Uterus (tissue), 4 donors: Measurements from ENCODE around the gene ENPEP. TPM values are rescaled to one million over a fixed set of nuclear protein-coding genes. Genes with fewer than 3 reads are reported as not detected.

ENCODE experiments used
- DNase-seq, 2 donors: peaks; one replicate each; pipeline ENCODE4 v3.0.0-alpha.2; 2019 to 2020
- H3K27ac ChIP-seq, 2 donors: fragments of 200-600 bp; sonication (generic); 1 replicate in 1 of 2; 2 replicates in 1 of 2; pipeline ENCODE4 v1.5.1; 2016 to 2018
- H3K27me3 ChIP-seq, 2 donors: fragments of 200-600 bp; sonication (generic); one replicate each; pipeline ENCODE4 v1.5.1; 2018 to 2019; ENCODE audit warnings: control low read depth in 1 of 2
- H3K36me3 ChIP-seq, 2 donors: fragments of 200-600 bp; sonication (generic); one replicate each; pipeline ENCODE4 v1.5.1; 2019; ENCODE audit warnings: control low read depth in 1 of 2
- H3K4me1 ChIP-seq, 2 donors: fragments of 200-600 bp; sonication (generic); one replicate each; pipeline ENCODE4 v1.5.1; 2018 to 2019; ENCODE audit warnings: control low read depth in 1 of 2
- H3K4me3 ChIP-seq, 2 donors: fragments of 200-600 bp; sonication (generic); 1 replicate in 1 of 2; 2 replicates in 1 of 2; pipeline ENCODE4 v1.5.1; 2018 to 2019; ENCODE audit warnings: mild to moderate bottlenecking in 1 of 2
- H3K9me3 ChIP-seq, 2 donors: fragments of 200-600 bp; sonication (generic); one replicate each; pipeline ENCODE4 v1.5.1; 2019; ENCODE audit warnings: control low read depth in 1 of 2
- POLR2A ChIP-seq, 2 donors: fragments of 450-650 bp; IDR thresholded peaks; one replicate each; pipeline ENCODE4 v1.6.1; 2016; ENCODE audit warnings: antibody characterized with exemption in 2 of 2, mild to moderate bottlenecking in 1 of 2, moderate library complexity in 1 of 2
- intact Hi-C: fragments of 100-400 bp; cut with DNase I; formaldehyde crosslinking; loops from one replicate; pipeline ENCODE4 v1.15.1; 2023; ENCODE audit warnings: low total_unique reads
- small RNA-seq: library from RNA; depleted of rRNA; stranded (forward); fragments of <200 nt; gene quantifications from one replicate; pipeline ENCODE3, GENCODE V24; 2016
- total RNA-seq, 4 donors: library from RNA; depleted of rRNA in 3 of 4; stranded (reverse); fragments of >200 nt in 3 of 4; gene quantifications; one replicate each; pipeline versions ENCODE4 v1.1.0 to v1.2.4, GENCODE V29; 2014 to 2023
- TF ChIP-seq, protein P1 (sequence below), 4 experiments: fragments of 200-600 bp in 2 of 4; fragments of 450-650 bp in 2 of 4; sonication (generic) in 2 of 4; IDR thresholded peaks; one replicate each; pipeline ENCODE4 v1.5.1; 2016 to 2019; ENCODE audit warnings: antibody characterized with exemption in 4 of 4, mild to moderate bottlenecking in 2 of 4, moderate library complexity in 1 of 4
- donor health status: DM: yes; HTN: yes; CAD: no.

The ENPEP gene
- total RNA-seq, 4 donors from 2014 or later: 5.9 to 43.3 (median 14.1) TPM

DNA sequence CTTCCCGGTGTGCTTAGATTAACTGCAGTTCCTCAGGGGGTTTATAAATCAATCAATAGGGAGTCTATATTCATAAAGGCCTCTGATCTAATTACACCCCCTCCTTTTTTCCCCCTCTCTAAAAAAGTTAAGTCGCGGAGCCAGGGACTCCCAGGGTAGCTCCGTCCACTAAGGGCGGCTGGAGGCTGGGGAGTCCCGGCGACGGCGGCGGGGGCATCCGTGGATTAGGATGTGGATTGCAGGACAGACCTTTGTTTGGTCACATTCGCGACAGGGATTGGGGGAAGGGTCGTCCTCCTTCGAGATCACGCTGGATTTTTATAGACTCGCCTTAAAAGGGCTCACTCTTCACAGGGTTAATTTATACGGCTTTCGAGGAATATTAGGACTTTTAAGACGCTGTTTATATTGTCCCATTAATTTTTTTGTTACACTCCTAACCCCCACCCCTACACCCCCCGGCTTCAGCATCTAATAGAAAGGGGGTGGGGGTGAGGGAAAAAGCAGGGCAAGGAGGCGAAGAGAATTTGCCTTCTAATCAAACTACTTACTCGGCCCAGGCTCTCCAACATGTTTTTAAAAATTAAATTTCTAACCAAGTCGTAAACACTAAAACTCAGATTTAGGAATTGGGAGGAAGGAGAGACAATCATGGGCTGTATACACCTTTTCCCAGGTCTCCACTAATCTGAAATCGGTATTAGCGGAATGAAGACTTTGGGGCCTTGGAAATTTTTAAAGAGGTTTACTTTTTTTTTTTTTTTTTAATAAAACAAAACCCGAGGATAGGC lies 138.4 kb downstream of the ENPEP start:
- Histone ChIP-seq H3K4me3 (no peak overlapping the region), H3K27ac (no peak overlapping the region), H3K36me3 (no peaks in the 10 kb centered on the region), H3K4me1 (no peaks in the 10 kb centered on the region), H3K27me3 (peaks cover 22 to 92% of the 10 kb centered on the region in 2 donors), H3K9me3 (no peaks in the 10 kb centered on the region)
- no peak for DNase-seq
- intact Hi-C loops: no loop called here
- TF ChIP-seq, protein P1, sequence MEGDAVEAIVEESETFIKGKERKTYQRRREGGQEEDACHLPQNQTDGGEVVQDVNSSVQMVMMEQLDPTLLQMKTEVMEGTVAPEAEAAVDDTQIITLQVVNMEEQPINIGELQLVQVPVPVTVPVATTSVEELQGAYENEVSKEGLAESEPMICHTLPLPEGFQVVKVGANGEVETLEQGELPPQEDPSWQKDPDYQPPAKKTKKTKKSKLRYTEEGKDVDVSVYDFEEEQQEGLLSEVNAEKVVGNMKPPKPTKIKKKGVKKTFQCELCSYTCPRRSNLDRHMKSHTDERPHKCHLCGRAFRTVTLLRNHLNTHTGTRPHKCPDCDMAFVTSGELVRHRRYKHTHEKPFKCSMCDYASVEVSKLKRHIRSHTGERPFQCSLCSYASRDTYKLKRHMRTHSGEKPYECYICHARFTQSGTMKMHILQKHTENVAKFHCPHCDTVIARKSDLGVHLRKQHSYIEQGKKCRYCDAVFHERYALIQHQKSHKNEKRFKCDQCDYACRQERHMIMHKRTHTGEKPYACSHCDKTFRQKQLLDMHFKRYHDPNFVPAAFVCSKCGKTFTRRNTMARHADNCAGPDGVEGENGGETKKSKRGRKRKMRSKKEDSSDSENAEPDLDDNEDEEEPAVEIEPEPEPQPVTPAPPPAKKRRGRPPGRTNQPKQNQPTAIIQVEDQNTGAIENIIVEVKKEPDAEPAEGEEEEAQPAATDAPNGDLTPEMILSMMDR (IDR thresholded peaks at IDR 0.05): no peak
- no peak for TF ChIP-seq POLR2A (IDR thresholded peaks at IDR 0.05)

Small RNA genes lying within 50 kb of the gene (small RNA-seq; reads per million reads assigned to genes)
- gene RF00494: not detected

Other genes with a start within 250 kb of the ENPEP start
- under 1 TPM in 1 of 4 donors, not detected in 3; 0.14 TPM for gene PITX2, start 146.9 kb downstream of the ENPEP start, total RNA-seq